ENCODE results near the gene CNTROB.

CNTROB gene, protein sequence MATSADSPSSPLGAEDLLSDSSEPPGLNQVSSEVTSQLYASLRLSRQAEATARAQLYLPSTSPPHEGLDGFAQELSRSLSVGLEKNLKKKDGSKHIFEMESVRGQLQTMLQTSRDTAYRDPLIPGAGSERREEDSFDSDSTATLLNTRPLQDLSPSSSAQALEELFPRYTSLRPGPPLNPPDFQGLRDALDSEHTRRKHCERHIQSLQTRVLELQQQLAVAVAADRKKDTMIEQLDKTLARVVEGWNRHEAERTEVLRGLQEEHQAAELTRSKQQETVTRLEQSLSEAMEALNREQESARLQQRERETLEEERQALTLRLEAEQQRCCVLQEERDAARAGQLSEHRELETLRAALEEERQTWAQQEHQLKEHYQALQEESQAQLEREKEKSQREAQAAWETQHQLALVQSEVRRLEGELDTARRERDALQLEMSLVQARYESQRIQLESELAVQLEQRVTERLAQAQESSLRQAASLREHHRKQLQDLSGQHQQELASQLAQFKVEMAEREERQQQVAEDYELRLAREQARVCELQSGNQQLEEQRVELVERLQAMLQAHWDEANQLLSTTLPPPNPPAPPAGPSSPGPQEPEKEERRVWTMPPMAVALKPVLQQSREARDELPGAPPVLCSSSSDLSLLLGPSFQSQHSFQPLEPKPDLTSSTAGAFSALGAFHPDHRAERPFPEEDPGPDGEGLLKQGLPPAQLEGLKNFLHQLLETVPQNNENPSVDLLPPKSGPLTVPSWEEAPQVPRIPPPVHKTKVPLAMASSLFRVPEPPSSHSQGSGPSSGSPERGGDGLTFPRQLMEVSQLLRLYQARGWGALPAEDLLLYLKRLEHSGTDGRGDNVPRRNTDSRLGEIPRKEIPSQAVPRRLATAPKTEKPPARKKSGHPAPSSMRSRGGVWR

GRCh38 chr17:7931709-7932482 is at the start of gene CNTROB, which contains the start of gene TRAPPC1:
TSS of gene CNTROB (plus strand) at chr17:7932206. CDS start at chr17:7933080, 874 bp downstream.
TSS of gene TRAPPC1 (minus strand) at chr17:7931946. CDS start at chr17:7931829, 117 bp downstream.
- peak within 1 kb of the TSS; percentile 90 for H3K4me3 ChIP-seq (ENCODE audit: low read depth, low read length)

DNA sequence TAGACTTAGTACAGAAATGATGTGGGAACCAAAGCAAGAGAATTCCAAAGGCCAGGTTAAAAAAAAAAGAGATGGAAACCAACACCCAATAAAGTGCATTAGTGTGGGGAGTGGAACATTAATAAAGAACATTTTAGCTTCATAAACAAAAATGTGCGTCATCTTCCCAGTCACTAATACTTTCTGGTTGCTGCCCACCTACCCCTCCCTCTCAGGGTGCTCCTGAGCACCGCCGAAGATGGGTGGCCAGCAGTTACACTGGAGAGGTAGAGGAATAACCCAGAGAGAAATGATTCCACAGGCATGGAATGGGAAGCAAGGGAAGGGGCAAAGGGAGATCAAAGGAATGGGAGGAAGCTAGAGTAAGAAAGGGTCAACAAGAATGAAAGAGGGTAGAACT is 49.4 kb upstream of the CNTROB start:
- no peak overlapping the region for H3K4me3 ChIP-seq (ENCODE audit: low read depth, low read length)

DNA sequence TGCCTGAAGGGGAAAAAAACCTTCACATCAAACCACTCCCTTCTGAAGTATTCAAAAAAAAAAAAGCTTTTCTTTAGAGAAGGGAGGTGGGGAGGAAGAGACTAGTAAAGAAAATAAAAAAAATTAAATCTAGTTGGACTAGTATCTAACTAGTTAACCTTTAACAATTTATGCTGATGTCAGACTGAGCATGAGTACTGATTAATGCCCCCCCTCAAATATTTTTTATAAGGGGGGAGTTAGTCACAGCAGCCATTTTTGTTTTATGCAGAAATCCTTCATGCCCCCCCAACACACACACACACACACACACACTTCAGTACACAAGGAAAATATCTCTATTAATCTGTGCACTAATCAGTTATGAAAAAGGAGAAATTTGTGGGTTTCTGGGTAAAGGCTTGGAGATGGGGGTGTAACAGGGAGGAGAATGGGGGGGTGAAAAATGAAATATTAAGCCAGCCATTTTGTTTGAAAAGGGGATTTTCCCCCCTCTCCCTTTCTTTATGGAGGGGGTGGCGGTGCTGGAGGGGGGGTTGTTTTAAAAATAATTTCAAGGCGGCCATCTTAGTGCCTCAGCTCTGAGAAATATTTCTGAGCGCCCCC is 48.1 kb upstream of the CNTROB start:
- no peak overlapping the region for H3K4me3 ChIP-seq (ENCODE audit: low read depth, low read length)

- peak overlapping the region; percentile 39 for H3K4me3 ChIP-seq (ENCODE audit: low read depth, low read length)
Observed at GRCh38 chr17:7884581-7885366, 47.2 kb upstream of the CNTROB start.

GRCh38 chr17:7885367-7886226 is 46.4 kb upstream of the CNTROB start:
- peak overlapping the region; percentile 25 for H3K4me3 ChIP-seq (ENCODE audit: low read depth, low read length)

DNA sequence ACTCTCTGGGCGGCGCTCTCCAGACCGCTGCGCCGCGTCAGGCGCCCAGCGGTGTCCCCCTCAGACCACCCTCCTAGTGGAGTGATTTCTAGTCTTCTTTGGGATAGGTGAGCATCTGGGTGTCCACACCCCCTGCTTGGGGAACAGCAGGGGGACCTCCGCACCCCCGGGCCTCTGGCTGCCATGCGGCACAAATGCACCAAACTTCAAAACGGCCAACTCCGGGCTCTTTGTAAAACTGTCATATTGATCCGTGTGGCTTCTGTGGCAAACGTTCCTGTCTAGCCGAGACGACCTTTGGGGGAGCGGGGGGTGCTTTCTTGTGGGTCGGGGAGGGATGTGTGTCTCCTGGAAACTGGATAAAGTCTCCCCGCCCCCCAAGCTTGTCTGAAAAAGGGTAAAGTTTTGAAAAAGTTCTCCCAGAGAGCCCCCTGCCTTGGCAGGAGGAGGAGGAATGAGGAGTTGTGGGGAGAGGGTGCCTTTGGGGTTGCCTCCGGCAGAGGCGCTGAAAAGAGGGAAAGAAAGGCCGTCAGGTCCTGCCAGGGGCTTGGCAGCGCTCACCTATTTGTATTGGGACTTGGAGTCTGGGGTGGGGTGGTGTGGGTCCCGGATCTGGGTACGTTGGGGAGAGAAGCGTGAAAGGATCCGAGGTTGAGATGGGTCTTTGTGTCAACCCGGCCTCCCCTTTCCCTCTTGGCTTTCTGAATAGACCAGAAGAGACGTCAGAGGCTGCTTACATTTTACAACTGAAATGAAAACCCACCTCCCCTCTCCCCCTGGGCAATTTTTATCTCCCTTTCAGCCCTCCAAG is 45.6 kb upstream of the CNTROB start:
- H3K4me3 ChIP-seq (ENCODE audit: low read depth, low read length), result peak overlapping the region; percentile 14

DNA sequence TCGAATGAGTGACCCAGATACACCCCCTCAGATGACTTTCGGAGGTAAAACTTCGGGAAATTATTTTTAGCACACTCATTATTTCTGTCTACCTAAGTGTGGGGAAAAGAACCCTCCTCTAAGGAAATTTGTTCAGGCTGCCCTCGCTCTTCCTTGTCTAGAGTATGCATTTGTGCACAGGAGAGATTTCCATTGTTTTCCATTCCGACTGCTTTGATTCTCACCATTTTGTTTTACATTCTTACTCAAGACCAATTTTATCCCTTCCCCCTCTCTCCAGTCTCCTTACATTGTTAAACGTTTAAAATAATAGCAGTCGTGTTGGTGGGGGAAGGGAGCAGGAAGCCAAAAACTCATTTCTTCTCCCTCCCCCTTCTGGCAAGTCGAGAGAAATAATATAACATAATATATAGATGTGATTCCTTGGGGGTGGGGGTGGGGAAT is 44.9 kb upstream of the CNTROB start:
- H3K4me3 ChIP-seq (ENCODE audit: low read depth, low read length), result peak overlapping the region; percentile 8

DNA sequence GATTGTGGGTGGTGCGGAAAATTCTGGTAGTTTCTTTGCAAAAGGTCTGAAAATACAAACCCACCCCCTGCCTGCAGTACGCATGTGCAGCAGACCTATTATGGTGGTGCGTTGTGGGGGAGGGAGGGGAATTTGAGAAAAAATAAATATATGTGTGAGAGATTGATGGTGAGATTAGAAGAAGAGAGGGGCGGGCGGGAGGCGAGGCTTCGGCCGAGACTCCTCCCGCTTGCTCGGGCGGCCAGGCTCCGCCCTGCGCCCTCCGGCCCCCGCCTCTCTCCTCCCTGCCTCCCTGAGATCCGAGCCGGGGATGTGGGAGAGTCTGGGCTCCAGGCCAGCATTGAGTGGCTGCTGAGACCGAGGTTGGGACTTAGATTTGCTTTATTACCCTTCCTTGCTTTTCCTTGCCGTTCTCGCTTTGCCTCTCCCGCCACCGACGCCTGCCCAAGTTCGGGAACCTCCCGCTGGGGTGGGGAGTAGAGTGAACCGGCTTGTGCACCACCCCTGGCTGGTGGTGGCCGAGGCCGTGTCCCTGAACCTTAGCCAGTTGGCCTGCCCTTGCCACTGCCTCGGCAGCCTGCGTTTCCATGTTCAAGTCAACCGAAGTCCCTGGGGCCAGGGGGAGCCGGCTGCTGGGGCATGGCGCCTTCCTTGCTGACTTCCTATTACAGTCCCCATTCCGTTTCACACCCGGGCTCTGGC is 44.4 kb upstream of the CNTROB start:
- peak overlapping the region; percentile 31 for H3K4me3 ChIP-seq (ENCODE audit: low read depth, low read length)

DNA sequence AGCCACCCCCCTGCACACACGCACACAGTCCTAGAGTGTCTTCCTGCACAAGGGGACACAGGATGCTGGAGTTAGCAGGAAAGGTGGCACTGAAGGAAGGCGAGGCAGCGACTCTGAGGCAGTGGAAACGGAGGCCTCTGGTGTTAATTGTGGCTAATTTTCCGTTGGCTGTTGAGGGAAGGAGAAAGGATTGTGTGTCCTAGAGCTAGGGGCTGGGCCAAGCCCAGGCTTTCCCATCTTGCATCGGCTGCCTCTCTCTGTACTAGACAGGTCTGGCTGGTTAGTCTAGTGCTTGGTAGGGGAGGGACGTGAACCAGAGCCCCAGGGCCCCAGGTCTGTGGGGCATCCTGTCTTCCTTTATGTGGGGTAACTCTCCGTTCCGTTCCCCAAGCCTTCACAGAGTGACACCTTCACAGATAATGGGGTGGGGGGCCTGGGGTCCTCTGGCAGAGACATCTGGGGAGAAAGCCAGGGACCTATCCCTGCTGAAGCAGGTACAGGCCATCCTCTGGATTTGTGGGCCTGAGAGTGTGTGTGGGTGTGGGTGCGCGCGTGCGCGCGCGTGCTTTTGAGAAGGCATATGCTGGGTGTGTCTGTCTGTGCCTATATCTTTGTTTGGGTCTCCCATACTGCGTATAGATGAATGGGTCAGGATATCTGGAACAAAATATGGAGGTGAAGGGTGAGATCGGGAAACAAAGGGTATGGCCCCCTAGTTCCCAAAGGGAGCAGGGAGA is 43.7 kb upstream of the CNTROB start, which contains the start of gene CHD3:
Gene CHD3, plus strand, starts transcription at position 606 of the 737 bp plus-strand sequence. CDS start 212 bp downstream, outside the sequence.
- peak within 1 kb of the TSS; percentile 31 for H3K4me3 ChIP-seq (ENCODE audit: low read depth, low read length)

GRCh38 chr17:7889166-7889955 is 42.6 kb upstream of the CNTROB start:
- H3K4me3 ChIP-seq (ENCODE audit: low read depth, low read length), result no peak overlapping the region

DNA sequence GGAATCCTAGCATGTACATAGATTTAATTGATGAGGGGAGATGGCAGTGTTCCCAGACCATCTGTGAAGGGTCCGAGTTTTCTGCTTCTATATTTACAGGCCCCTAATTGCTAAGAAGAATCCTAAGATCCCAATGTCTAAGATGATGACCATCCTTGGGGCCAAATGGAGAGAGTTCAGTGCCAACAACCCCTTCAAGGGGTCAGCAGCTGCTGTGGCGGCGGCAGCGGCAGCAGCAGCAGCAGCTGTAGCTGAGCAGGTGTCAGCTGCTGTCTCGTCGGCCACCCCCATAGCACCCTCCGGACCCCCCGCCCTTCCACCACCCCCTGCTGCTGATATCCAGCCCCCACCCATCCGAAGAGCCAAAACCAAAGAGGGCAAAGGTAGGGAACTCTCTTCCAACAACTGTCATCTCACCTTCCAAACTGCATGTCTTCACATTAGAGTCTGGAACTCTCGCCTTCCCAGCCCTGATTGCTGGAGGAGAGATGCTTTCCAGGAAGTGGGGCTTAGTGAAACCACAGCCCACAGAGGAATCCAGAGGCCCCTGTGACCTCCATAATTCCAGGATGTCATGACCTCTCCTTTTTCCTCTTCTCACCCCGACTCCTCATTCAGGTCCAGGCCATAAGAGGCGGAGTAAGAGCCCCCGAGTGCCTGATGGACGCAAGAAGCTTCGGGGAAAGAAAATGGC is 38.7 kb upstream of the CNTROB start:
- no peak overlapping the region for H3K4me3 ChIP-seq (ENCODE audit: low read depth, low read length)

DNA sequence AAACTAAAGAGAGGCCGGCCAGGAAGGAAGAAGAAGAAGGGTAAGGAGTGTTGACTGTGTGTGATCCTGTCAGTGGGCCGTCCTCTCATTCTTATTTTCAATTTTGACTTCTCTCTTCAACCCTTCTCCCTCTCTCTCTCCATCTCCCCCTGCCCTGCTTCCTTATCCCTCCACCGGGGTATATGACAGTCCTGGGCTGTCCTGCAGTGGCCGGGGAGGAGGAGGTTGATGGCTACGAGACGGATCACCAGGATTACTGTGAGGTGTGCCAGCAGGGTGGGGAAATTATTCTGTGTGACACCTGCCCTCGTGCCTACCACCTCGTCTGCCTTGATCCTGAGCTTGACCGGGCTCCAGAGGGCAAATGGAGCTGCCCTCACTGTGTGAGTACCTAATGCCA is 37.8 kb upstream of the CNTROB start:
- H3K4me3 ChIP-seq (ENCODE audit: low read depth, low read length), result no peak overlapping the region

GRCh38 chr17:7894866-7895265 is 37.1 kb upstream of the CNTROB start:
- H3K4me3 ChIP-seq (ENCODE audit: low read depth, low read length), result no peak overlapping the region

DNA sequence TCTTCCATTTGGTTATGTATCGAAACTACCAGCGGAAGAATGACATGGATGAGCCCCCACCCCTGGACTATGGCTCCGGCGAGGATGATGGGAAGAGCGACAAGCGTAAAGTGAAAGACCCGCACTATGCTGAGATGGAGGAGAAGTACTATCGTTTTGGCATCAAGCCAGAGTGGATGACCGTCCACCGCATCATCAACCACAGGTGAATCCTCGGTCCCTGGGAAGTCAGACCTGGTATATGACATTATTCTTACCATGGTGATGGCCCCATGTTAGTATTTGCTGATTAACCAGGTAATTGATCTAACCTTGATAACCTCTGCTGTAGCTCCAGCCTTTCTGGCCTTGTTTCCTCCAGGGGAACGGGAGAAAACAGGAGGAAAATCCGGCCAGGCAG is 34.9 kb upstream of the CNTROB start:
- no peak overlapping the region for H3K4me3 ChIP-seq (ENCODE audit: low read depth, low read length)

- no peak overlapping the region for H3K4me3 ChIP-seq (ENCODE audit: low read depth, low read length)
Observed at GRCh38 chr17:7897773-7898172, 34.2 kb upstream of the CNTROB start.

All from iPS-11a (cell line).